A673 (cell line): ENCODE results near the gene TNFRSF4.

Experiments used
- EZH2 ChIP-seq: fragments of 200-600 bp; sonication (generic); IDR thresholded peaks from 2 replicates; pipeline ENCODE4 v1.6.1; 2017; ENCODE audit warnings: borderline replicate concordance, low read depth, mild to moderate bottlenecking, mixed read lengths, antibody characterized with exemption, low read length; ENCODE audit not compliant: poor library complexity, severe bottlenecking
- TF ChIP-seq, protein P1 (sequence below): fragments of 300-800, 200-600 bp; sonication (generic); conservative IDR thresholded peaks from 2 replicates; pipeline ENCODE4 v1.5.1; 2017; ENCODE audit warnings: low read depth, mild to moderate bottlenecking, antibody characterized with exemption, low read length, moderate library complexity, mixed read lengths

DNA sequence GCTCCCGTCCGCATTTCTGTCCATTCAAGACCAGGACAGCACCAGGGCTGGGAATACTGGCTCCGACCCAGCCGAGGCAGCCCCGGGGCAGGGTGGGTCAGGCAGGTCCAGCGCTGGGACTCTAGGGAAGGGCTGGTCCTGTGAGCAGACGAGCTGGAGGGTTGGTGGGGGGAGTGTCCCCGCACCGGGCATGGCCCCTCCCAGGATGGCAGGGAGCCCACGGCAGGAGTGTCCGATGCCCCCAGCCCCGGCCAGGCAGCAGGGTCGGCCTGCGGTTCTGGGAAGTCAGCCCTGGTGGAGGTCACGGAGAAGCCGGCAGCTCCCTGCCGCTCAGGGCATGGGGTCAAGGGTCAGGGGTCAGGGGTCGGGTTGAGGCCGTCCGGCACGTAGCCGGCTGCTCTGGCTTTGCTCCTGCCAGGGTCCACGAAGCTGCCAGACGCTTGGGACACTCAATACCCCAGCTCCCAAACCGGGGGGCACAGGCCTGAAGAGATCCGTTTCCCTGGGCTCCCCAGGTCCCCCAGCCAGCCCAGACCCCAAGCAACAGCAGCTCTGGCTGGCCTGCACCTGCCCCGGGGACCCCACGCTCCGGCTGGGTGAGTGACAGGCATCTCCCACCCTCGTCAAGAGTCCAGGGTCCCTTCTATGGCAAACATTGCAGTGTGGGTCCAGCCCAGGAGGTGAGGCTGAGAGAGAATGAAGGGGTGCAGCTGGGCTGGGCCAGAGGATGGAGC lies 25.8 kb upstream of the TNFRSF4 start:
- TF ChIP-seq, protein P1, sequence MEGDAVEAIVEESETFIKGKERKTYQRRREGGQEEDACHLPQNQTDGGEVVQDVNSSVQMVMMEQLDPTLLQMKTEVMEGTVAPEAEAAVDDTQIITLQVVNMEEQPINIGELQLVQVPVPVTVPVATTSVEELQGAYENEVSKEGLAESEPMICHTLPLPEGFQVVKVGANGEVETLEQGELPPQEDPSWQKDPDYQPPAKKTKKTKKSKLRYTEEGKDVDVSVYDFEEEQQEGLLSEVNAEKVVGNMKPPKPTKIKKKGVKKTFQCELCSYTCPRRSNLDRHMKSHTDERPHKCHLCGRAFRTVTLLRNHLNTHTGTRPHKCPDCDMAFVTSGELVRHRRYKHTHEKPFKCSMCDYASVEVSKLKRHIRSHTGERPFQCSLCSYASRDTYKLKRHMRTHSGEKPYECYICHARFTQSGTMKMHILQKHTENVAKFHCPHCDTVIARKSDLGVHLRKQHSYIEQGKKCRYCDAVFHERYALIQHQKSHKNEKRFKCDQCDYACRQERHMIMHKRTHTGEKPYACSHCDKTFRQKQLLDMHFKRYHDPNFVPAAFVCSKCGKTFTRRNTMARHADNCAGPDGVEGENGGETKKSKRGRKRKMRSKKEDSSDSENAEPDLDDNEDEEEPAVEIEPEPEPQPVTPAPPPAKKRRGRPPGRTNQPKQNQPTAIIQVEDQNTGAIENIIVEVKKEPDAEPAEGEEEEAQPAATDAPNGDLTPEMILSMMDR = no peak
- TF ChIP-seq EZH2 = no peak
